ENCODE measurements around the gene SEMA5A. TPM values are rescaled to one million over a fixed set of nuclear protein-coding genes. Genes with fewer than 3 reads are reported as not detected.

SEMA5A gene
- total RNA-seq, 1 donor from 2014 or later: 11.9 TPM

DNA sequence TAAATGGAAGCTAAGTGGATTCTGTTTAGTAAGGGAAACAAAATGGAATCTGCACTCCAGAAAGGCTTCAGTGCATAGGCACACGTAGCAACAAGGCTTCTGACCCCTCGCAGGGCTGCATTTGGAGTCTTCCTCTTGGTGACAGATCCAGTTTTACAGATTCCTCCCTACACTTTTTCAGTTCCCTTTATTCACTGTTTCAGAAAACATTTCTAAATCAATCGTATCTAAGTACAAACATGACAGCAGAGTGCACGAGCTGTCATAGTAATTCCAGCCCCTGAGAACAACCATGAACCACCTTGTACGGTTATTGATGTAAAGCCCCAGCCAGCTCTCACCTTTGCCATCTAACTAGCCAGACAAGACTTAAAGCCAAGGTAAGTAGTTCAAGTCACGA is 491.6 kb downstream of the SEMA5A start:
- Mint-ChIP-seq H3K4me3 (no peak overlapping the region), H3K9me3 (no peaks in the 10 kb centered on the region), H3K4me1 (peaks cover 10% of the 10 kb centered on the region), H3K36me3 (peaks cover 6% of the 10 kb centered on the region), H3K27me3 (ENCODE audit: insufficient read depth, low read depth) (no peaks in the 10 kb centered on the region), H3K27ac (no peak overlapping the region)
- Histone ChIP-seq H4K20me1 (ENCODE audit: low read depth) (no peaks in the 10 kb centered on the region), H3K4me2 (no peak overlapping the region), H3K4me3 (no peak overlapping the region), H2AFZ (replicated peaks) (no peak overlapping the region), H3K27me3 (no peaks in the 10 kb centered on the region), H3K9ac (no peak overlapping the region), H3F3A (ENCODE audit: low read depth) (no peaks in the 10 kb centered on the region), H3K9me3 (ENCODE audit: low read depth) (no peaks in the 10 kb centered on the region), H3K79me2 (ENCODE audit: low read depth) (no peaks in the 10 kb centered on the region), H3K4me1 (no peaks in the 10 kb centered on the region), H3K36me3 (no peaks in the 10 kb centered on the region), H3K27ac (no peak overlapping the region)
- DNase-seq (ENCODE audit: low spot score): no peak
- TF ChIP-seq EZH2 (IDR thresholded peaks at IDR 0.05) (no peak), EZH2phosphoT487 (IDR thresholded peaks at IDR 0.05) (no peak)
- TF ChIP-seq, protein P1, sequence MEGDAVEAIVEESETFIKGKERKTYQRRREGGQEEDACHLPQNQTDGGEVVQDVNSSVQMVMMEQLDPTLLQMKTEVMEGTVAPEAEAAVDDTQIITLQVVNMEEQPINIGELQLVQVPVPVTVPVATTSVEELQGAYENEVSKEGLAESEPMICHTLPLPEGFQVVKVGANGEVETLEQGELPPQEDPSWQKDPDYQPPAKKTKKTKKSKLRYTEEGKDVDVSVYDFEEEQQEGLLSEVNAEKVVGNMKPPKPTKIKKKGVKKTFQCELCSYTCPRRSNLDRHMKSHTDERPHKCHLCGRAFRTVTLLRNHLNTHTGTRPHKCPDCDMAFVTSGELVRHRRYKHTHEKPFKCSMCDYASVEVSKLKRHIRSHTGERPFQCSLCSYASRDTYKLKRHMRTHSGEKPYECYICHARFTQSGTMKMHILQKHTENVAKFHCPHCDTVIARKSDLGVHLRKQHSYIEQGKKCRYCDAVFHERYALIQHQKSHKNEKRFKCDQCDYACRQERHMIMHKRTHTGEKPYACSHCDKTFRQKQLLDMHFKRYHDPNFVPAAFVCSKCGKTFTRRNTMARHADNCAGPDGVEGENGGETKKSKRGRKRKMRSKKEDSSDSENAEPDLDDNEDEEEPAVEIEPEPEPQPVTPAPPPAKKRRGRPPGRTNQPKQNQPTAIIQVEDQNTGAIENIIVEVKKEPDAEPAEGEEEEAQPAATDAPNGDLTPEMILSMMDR (IDR thresholded peaks at IDR 0.05): no peak

DNA sequence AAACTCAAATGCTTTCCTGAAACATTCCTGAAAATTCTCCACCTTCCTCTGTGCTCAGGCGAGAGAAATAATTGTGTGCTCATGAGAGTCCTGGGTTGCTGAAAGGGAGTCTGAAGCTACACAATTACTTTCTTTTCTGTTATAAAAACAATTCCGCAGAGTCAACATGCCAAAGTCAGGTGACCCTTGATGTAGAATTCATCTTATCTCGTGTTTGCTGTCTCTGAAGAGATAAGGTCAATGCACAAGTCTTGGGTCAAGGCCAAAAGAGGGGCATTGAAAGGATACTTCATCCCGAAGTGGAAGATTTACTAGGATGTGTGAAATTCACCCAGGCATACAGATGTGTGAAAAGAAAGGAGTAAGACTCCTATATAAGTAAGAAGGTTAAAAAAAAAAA is 493.5 kb downstream of the SEMA5A start:
- Histone ChIP-seq H3K9me3 (ENCODE audit: low read depth) (no peaks in the 10 kb centered on the region), H3K27ac (no peak overlapping the region), H3K4me2 (no peak overlapping the region), H3K4me1 (no peaks in the 10 kb centered on the region), H4K20me1 (ENCODE audit: low read depth) (no peaks in the 10 kb centered on the region), H3K4me3 (no peak overlapping the region), H2AFZ (replicated peaks) (no peak overlapping the region), H3K36me3 (no peaks in the 10 kb centered on the region), H3K9ac (no peak overlapping the region), H3K79me2 (ENCODE audit: low read depth) (no peaks in the 10 kb centered on the region), H3K27me3 (no peaks in the 10 kb centered on the region), H3F3A (ENCODE audit: low read depth) (no peaks in the 10 kb centered on the region)
- H3K36me3 Mint-ChIP-seq: peaks cover 6% of the 10 kb centered on the region
- no peak overlapping the region for H3K27ac Mint-ChIP-seq
- peaks cover 3% of the 10 kb centered on the region for H3K4me1 Mint-ChIP-seq
- DNase-seq (ENCODE audit: low spot score): no peak
- H3K4me3 Mint-ChIP-seq: no peak overlapping the region
- TF ChIP-seq EZH2 (IDR thresholded peaks at IDR 0.05) (no peak), EZH2phosphoT487 (IDR thresholded peaks at IDR 0.05) (no peak)
- TF ChIP-seq, protein P1 (IDR thresholded peaks at IDR 0.05): no peak
- H3K9me3 Mint-ChIP-seq: no peaks in the 10 kb centered on the region
- no peaks in the 10 kb centered on the region for H3K27me3 Mint-ChIP-seq (ENCODE audit: insufficient read depth, low read depth)

DNA sequence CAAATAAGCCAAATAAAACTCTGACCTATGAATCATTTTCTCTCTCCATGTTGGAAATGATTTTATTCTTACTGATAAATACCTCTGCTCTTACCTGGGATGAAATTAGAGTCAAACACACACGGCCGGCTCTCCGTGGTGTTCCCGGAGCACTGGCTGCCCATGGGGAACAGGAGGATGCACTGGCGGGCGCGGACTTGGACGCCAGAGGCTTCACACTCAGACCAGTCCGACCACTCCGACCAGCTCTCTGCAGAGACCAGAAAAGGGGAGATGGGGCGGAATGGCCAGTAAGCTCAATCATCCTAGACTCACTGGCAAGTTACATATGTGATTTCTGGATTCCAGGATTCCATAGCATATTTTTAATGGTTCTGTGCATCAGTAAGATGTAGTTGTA is 494.1 kb downstream of the SEMA5A start:
- Mint-ChIP-seq H3K36me3 (peaks cover 6% of the 10 kb centered on the region), H3K4me1 (peaks cover 3% of the 10 kb centered on the region), H3K9me3 (no peaks in the 10 kb centered on the region), H3K4me3 (no peak overlapping the region), H3K27ac (no peak overlapping the region), H3K27me3 (ENCODE audit: insufficient read depth, low read depth) (peaks cover under 1% of the 10 kb centered on the region)
- no peak for TF ChIP-seq EZH2 (IDR thresholded peaks at IDR 0.05)
- TF ChIP-seq EZH2phosphoT487 (IDR thresholded peaks at IDR 0.05): no peak
- TF ChIP-seq, protein P1 (IDR thresholded peaks at IDR 0.05): no peak
- no peak for DNase-seq (ENCODE audit: low spot score)
- no peaks in the 10 kb centered on the region for H3K4me1 ChIP-seq
- no peaks in the 10 kb centered on the region for H4K20me1 ChIP-seq (ENCODE audit: low read depth)
- H3K9me3 ChIP-seq (ENCODE audit: low read depth): no peaks in the 10 kb centered on the region
- no peaks in the 10 kb centered on the region for H3K79me2 ChIP-seq (ENCODE audit: low read depth)
- H3F3A ChIP-seq (ENCODE audit: low read depth): no peaks in the 10 kb centered on the region
- no peak overlapping the region for H3K27ac ChIP-seq
- no peaks in the 10 kb centered on the region for H3K36me3 ChIP-seq
- H3K9ac ChIP-seq: no peak overlapping the region
- no peak overlapping the region for H3K4me3 ChIP-seq
- no peak overlapping the region for H2AFZ ChIP-seq (replicated peaks)
- H3K4me2 ChIP-seq: no peak overlapping the region
- no peaks in the 10 kb centered on the region for H3K27me3 ChIP-seq
